Measurements from ENCODE around the gene LIM2.

The LIM2 gene

GRCh38 chr19:51372021-51372648, 15.6 kb downstream of the LIM2 start:
- Histone ChIP-seq H3K4me2 (ENCODE audit: low read depth, low read length) (no peak overlapping the region), H3F3A (ENCODE audit: insufficient read depth, low read length) (no peaks in the 10 kb centered on the region), H3K36me3 (replicated peaks; ENCODE audit: insufficient read depth, low read length) (no peaks in the 10 kb centered on the region), H3K4me1 (ENCODE audit: low read length) (no peaks in the 10 kb centered on the region), H3K79me2 (ENCODE audit: low read length) (no peaks in the 10 kb centered on the region), H3K9me2 (replicated peaks; ENCODE audit: insufficient read depth, low read length) (no peaks in the 10 kb centered on the region), H3K9me3 (replicated peaks; ENCODE audit: insufficient read depth, low read length) (no peaks in the 10 kb centered on the region), H3K27me3 (replicated peaks; ENCODE audit: insufficient read depth, low read length) (no peaks in the 10 kb centered on the region), H2AFZ (ENCODE audit: low read length) (no peak overlapping the region), H3K27ac (ENCODE audit: low read length) (no peak overlapping the region), H3K9ac (ENCODE audit: low read length) (no peak overlapping the region), H4K20me1 (ENCODE audit: insufficient read depth, low read length) (no peaks in the 10 kb centered on the region), H3K4me3 (ENCODE audit: low read length) (no peak overlapping the region)
- DNase-seq = no peak
- TF ChIP-seq EZH2phosphoT487 (IDR thresholded peaks at IDR 0.05; ENCODE audit: low read length) (no peak), EZH2 (optimal IDR thresholded peaks at IDR 0.05; ENCODE audit: low read depth, low read length) (no peak), CTCF (IDR thresholded peaks at IDR 0.05; ENCODE audit: low read length) (no peak)

GRCh38 chr19:51371186-51371690, 16.5 kb downstream of the LIM2 start:
- Histone ChIP-seq H3K27me3 (replicated peaks; ENCODE audit: insufficient read depth, low read length) (no peaks in the 10 kb centered on the region), H2AFZ (ENCODE audit: low read length) (no peak overlapping the region), H3K4me2 (ENCODE audit: low read depth, low read length) (no peak overlapping the region), H4K20me1 (ENCODE audit: insufficient read depth, low read length) (no peaks in the 10 kb centered on the region), H3K9me2 (replicated peaks; ENCODE audit: insufficient read depth, low read length) (no peaks in the 10 kb centered on the region), H3K36me3 (replicated peaks; ENCODE audit: insufficient read depth, low read length) (no peaks in the 10 kb centered on the region), H3K9ac (ENCODE audit: low read length) (no peak overlapping the region), H3K27ac (ENCODE audit: low read length) (no peak overlapping the region), H3K4me1 (ENCODE audit: low read length) (no peaks in the 10 kb centered on the region), H3K4me3 (ENCODE audit: low read length) (no peak overlapping the region), H3K79me2 (ENCODE audit: low read length) (no peaks in the 10 kb centered on the region), H3K9me3 (replicated peaks; ENCODE audit: insufficient read depth, low read length) (no peaks in the 10 kb centered on the region), H3F3A (ENCODE audit: insufficient read depth, low read length) (no peaks in the 10 kb centered on the region)
- TF ChIP-seq EZH2 (optimal IDR thresholded peaks at IDR 0.05; ENCODE audit: low read depth, low read length) (no peak), EZH2phosphoT487 (IDR thresholded peaks at IDR 0.05; ENCODE audit: low read length) (no peak), CTCF (IDR thresholded peaks at IDR 0.05; ENCODE audit: low read length) (no peak)
- no peak for DNase-seq

- DNase-seq = no peak
- Histone ChIP-seq H3K36me3 (replicated peaks; ENCODE audit: insufficient read depth, low read length) (no peaks in the 10 kb centered on the region), H3K4me2 (ENCODE audit: low read depth, low read length) (no peak overlapping the region), H3K4me1 (ENCODE audit: low read length) (no peaks in the 10 kb centered on the region), H3K9me3 (replicated peaks; ENCODE audit: insufficient read depth, low read length) (no peaks in the 10 kb centered on the region), H3K27me3 (replicated peaks; ENCODE audit: insufficient read depth, low read length) (no peaks in the 10 kb centered on the region), H3K9ac (ENCODE audit: low read length) (no peak overlapping the region), H3K4me3 (ENCODE audit: low read length) (no peak overlapping the region), H4K20me1 (ENCODE audit: insufficient read depth, low read length) (no peaks in the 10 kb centered on the region), H3K9me2 (replicated peaks; ENCODE audit: insufficient read depth, low read length) (no peaks in the 10 kb centered on the region), H2AFZ (ENCODE audit: low read length) (no peak overlapping the region), H3K27ac (ENCODE audit: low read length) (no peak overlapping the region), H3F3A (ENCODE audit: insufficient read depth, low read length) (no peaks in the 10 kb centered on the region), H3K79me2 (ENCODE audit: low read length) (no peaks in the 10 kb centered on the region)
- TF ChIP-seq CTCF (IDR thresholded peaks at IDR 0.05; ENCODE audit: low read length) (no peak), EZH2phosphoT487 (IDR thresholded peaks at IDR 0.05; ENCODE audit: low read length) (no peak), EZH2 (optimal IDR thresholded peaks at IDR 0.05; ENCODE audit: low read depth, low read length) (no peak)
Observed at GRCh38 chr19:51370230-51370629, 17.5 kb downstream of the LIM2 start.

Data from MM.1S (cell line).